ENCODE data around the gene CAPN13. TPM values are rescaled to one million over a fixed set of nuclear protein-coding genes. Genes with fewer than 3 reads are reported as not detected.

CAPN13 gene
- total RNA-seq, 1 donor from 2014 or later, result not detected

- H3K27me3 Mint-ChIP-seq (ENCODE audit: low read depth, unreplicated experiment), result peaks cover 3% of the 10 kb centered on the region
- Histone ChIP-seq H3K79me2 (ENCODE audit: insufficient read depth, low read length) (no peaks in the 10 kb centered on the region), H4K20me1 (ENCODE audit: insufficient read depth, low read length) (no peaks in the 10 kb centered on the region), H3K4me1 (ENCODE audit: insufficient read depth, low read length) (no peaks in the 10 kb centered on the region), H2AFZ (ENCODE audit: low read depth, low read length) (no peak overlapping the region), H3K9ac (ENCODE audit: low read length) (no peak overlapping the region), H3K36me3 (ENCODE audit: insufficient read depth, low read length) (no peaks in the 10 kb centered on the region), H3K4me3 (ENCODE audit: insufficient read depth, low read depth, low read length) (no peak overlapping the region), H3K4me2 (ENCODE audit: low read length) (no peak overlapping the region), H3K27ac (ENCODE audit: low read depth, low read length) (no peak overlapping the region), H3K27me3 (ENCODE audit: insufficient read depth, low read length) (no peaks in the 10 kb centered on the region), H3K9me3 (ENCODE audit: insufficient read depth, low read depth, low read length) (peaks cover 3% of the 10 kb centered on the region)
- FAIRE-seq (no peak), DNase-seq (ENCODE audit: low read depth) (no peak)
- H3K36me3 Mint-ChIP-seq (ENCODE audit: low read depth, unreplicated experiment), result no peaks in the 10 kb centered on the region
- peaks cover 6% of the 10 kb centered on the region for H3K4me1 Mint-ChIP-seq (ENCODE audit: low read depth, unreplicated experiment)
- no peaks in the 10 kb centered on the region for H3K9me3 Mint-ChIP-seq (ENCODE audit: unreplicated experiment)
- no peak overlapping the region for H3K27ac Mint-ChIP-seq (ENCODE audit: unreplicated experiment)
- TF ChIP-seq CTCF (IDR thresholded peaks at IDR 0.05; ENCODE audit: insufficient read depth, low read depth, low read length), result no peak
- TF ChIP-seq EZH2 (IDR thresholded peaks at IDR 0.05; ENCODE audit: insufficient read depth, low read length), result no peak
- no peak overlapping the region for H3K4me3 Mint-ChIP-seq (ENCODE audit: unreplicated experiment)
Measured at GRCh38 chr2:30776831-30777635, 30.2 kb downstream of the CAPN13 start.

GRCh38 chr2:30775833-30776232 lies 31.4 kb downstream of the CAPN13 start:
- Histone ChIP-seq H3K4me3 (ENCODE audit: insufficient read depth, low read depth, low read length) (no peak overlapping the region), H3K9me3 (ENCODE audit: insufficient read depth, low read depth, low read length) (peaks cover 3% of the 10 kb centered on the region), H3K4me2 (ENCODE audit: low read length) (no peak overlapping the region), H4K20me1 (ENCODE audit: insufficient read depth, low read length) (no peaks in the 10 kb centered on the region), H3K9ac (ENCODE audit: low read length) (no peak overlapping the region), H3K79me2 (ENCODE audit: insufficient read depth, low read length) (no peaks in the 10 kb centered on the region), H3K36me3 (ENCODE audit: insufficient read depth, low read length) (no peaks in the 10 kb centered on the region), H2AFZ (ENCODE audit: low read depth, low read length) (no peak overlapping the region), H3K27me3 (ENCODE audit: insufficient read depth, low read length) (no peaks in the 10 kb centered on the region), H3K27ac (ENCODE audit: low read depth, low read length) (no peak overlapping the region), H3K4me1 (ENCODE audit: insufficient read depth, low read length) (no peaks in the 10 kb centered on the region)
- peaks cover 5% of the 10 kb centered on the region for H3K27me3 Mint-ChIP-seq (ENCODE audit: low read depth, unreplicated experiment)
- no peak for FAIRE-seq
- H3K27ac Mint-ChIP-seq (ENCODE audit: unreplicated experiment), result no peak overlapping the region
- no peak for DNase-seq (ENCODE audit: low read depth)
- H3K4me3 Mint-ChIP-seq (ENCODE audit: unreplicated experiment), result no peak overlapping the region
- H3K4me1 Mint-ChIP-seq (ENCODE audit: low read depth, unreplicated experiment), result no peaks in the 10 kb centered on the region
- H3K36me3 Mint-ChIP-seq (ENCODE audit: low read depth, unreplicated experiment), result no peaks in the 10 kb centered on the region
- TF ChIP-seq EZH2 (IDR thresholded peaks at IDR 0.05; ENCODE audit: insufficient read depth, low read length) (no peak), CTCF (IDR thresholded peaks at IDR 0.05; ENCODE audit: insufficient read depth, low read depth, low read length) (no peak)
- no peaks in the 10 kb centered on the region for H3K9me3 Mint-ChIP-seq (ENCODE audit: unreplicated experiment)
